Motor neuron (in vitro differentiated cells): Measurements from ENCODE around the gene URM1. TPM values are rescaled to one million over a fixed set of nuclear protein-coding genes. Genes with fewer than 3 reads are reported as not detected.
A peak's percentile ranks its signal among the peaks of the same experiment; 100 is the strongest.

ENCODE experiments used
- ATAC-seq, 8 experiments: fragments of 200-7000 bp; cut with Tn5 transposase; replicated peaks in 6 of 8; 2 replicates each; pipeline ENCODE4 v1.8.0; 2021; ENCODE audit warnings: mild to moderate bottlenecking in 8 of 8, moderate library complexity in 8 of 8
- H3K27ac ChIP-seq, 2 donors: fragments of 250-450 bp; sonication (Bioruptor Pico); 2 replicates each; pipeline ENCODE4 v1.9.0; 2021; ENCODE audit warnings: antibody characterized with exemption in 2 of 2, mild to moderate bottlenecking in 2 of 2, moderate library complexity in 1 of 2
- H3K4me1 ChIP-seq, 2 donors: fragments of 250-450 bp; sonication (Bioruptor Pico); replicated peaks in 1 of 2; 2 replicates each; pipeline ENCODE4 v1.6.1; 2021; ENCODE audit warnings: antibody characterized with exemption in 2 of 2, mild to moderate bottlenecking in 2 of 2, moderate library complexity in 1 of 2
- H3K4me3 ChIP-seq, 5 donors: fragments of 250-450 bp; sonication (Bioruptor Pico); 2 replicates each; pipeline ENCODE4 v1.9.0; 2021; ENCODE audit warnings: antibody characterized with exemption in 5 of 5, mild to moderate bottlenecking in 5 of 5, moderate library complexity in 4 of 5
- WGBS, 10 experiments: fragments of 450-650 bp; shearing (Covaris generic); methylation state at CpG; one replicate each; pipeline ENCODE4 v1.0.0; 2022; 5-methylcytosine and 5-hydroxymethylcytosine counted together
- in situ Hi-C, 9 experiments: fragments of 400-800 bp; cut with MboI; loops; one replicate each; pipeline ENCODE4 v1.15.0; 2021; ENCODE audit warnings: low sequenced_read_pairs in 9 of 9, low pct_unique_long_range_greater_than_20kb in 2 of 9; ENCODE audit not compliant: unreplicated experiment in 9 of 9
- total RNA-seq, 8 experiments: library from RNA; unstranded; fragments of 300-600 nt; gene quantifications; 2 replicates each; pipeline versions ENCODE4 v1.2.3 to v1.2.4, GENCODE V29; 2022

Gene URM1
- total RNA-seq, 8 experiments from 2014 or later, result 32.0 to 57.2 (median 44.4) TPM

- in situ Hi-C loops, result no loop called here
- Histone ChIP-seq H3K4me3 (no peak overlapping the region), H3K27ac (no peak overlapping the region), H3K4me1 (peaks cover 8 to 12% of the 10 kb centered on the region in 2 donors)
- ATAC-seq, result no peak
- WGBS, 10 experiments, result 100% methylated on average over 1 to 2 of the region's 4 CpGs; no CpG with 5 or more reads in 7 of the 10 experiments
Measured at GRCh38 chr9:128358861-128359260, 12.3 kb upstream of the URM1 start.

GRCh38 chr9:128360826-128361225 is 10.3 kb upstream of the URM1 start:
- no peak overlapping the region for H3K4me3 ChIP-seq
- WGBS, 10 experiments, result 60% methylated on average over 1 of the region's 2 CpGs; no CpG with 5 or more reads in 9 of the 10 experiments
- H3K4me1 ChIP-seq, result peaks cover 20 to 30% of the 10 kb centered on the region in 2 donors
- no peak overlapping the region for H3K27ac ChIP-seq
- in situ Hi-C loops, result loop anchor here in 3 of 9 experiments (10.0 kb wide), 1 partner anchor 54 kb away; no protein-coding TSS in a partner anchor
- ATAC-seq, result no peak

GRCh38 chr9:128361296-128361985 is 9.7 kb upstream of the URM1 start:
- ATAC-seq, result peak in 7 of 8 experiments; percentile 1 to 44 (median 7)
- H3K4me3 ChIP-seq, result no peak overlapping the region
- peaks cover 21 to 33% of the 10 kb centered on the region in 2 donors for H3K4me1 ChIP-seq
- in situ Hi-C loops, result loop anchor here in 3 of 9 experiments (10.0 kb wide), 1 partner anchor 53 kb away; no protein-coding TSS in a partner anchor
- 71 to 100% (median 90%) methylated on average over 1 to 8 of the region's 14 CpGs; no CpG with 5 or more reads in 7 of the 10 experiments for WGBS, 10 experiments
- peak overlapping the region; percentile 3 to 49 for H3K27ac ChIP-seq

GRCh38 chr9:128361986-128362646 is 9.1 kb upstream of the URM1 start:
- ATAC-seq, result peak; percentile 69 to 87 (median 74)
- WGBS, 10 experiments, result 0 to 100% (median 18%) methylated on average over 1 to 9 of the region's 20 CpGs; no CpG with 5 or more reads in 2 of the 10 experiments
- peaks cover 21 to 33% of the 10 kb centered on the region in 2 donors for H3K4me1 ChIP-seq
- no peak overlapping the region for H3K4me3 ChIP-seq
- in situ Hi-C loops, result loop anchor here in 3 of 9 experiments (10.0 kb wide), 1 partner anchor 53 kb away; no protein-coding TSS in a partner anchor
- peak overlapping the region; percentile 21 to 49 for H3K27ac ChIP-seq

GRCh38 chr9:128362774-128363173 is 8.4 kb upstream of the URM1 start:
- in situ Hi-C loops, result loop anchor here in 3 of 9 experiments (10.0 kb wide), 1 partner anchor 52 kb away; no protein-coding TSS in a partner anchor

GRCh38 chr9:128365525-128365924 is 5.6 kb upstream of the URM1 start:
- WGBS, 10 experiments, result 0 to 100% (median 67%) methylated on average over 1 to 3 of the region's 4 CpGs; no CpG with 5 or more reads in 5 of the 10 experiments
- Histone ChIP-seq H3K4me1 (peaks cover 26 to 38% of the 10 kb centered on the region in 2 donors), H3K4me3 (peak overlapping the region in 3 of 5 donors; percentile 11 to 18 (median 11)), H3K27ac (peak overlapping the region; percentile 93 to 98)
- no peak for ATAC-seq
- in situ Hi-C loops, result loop anchor here in 3 of 9 experiments (10.0 kb wide), 1 partner anchor 49 kb away; no protein-coding TSS in a partner anchor

More at GRCh38 chr9:128362774-128363173, 8.4 kb upstream of the URM1 start:
- Histone ChIP-seq H3K4me1 (peaks cover 21 to 33% of the 10 kb centered on the region in 2 donors), H3K27ac (peak overlapping the region in 1 of 2 donors; percentile 43), H3K4me3 (no peak overlapping the region)
- 67 to 100% (median 90%) methylated on average over 1 of the region's 3 CpGs; no CpG with 5 or more reads in 6 of the 10 experiments for WGBS, 10 experiments
- no peak for ATAC-seq

- no peak for ATAC-seq
- H3K4me1 ChIP-seq, result peaks cover 27 to 30% of the 10 kb centered on the region in 2 donors
- 79 to 100% (median 98%) methylated on average over 1 to 6 of the region's 9 CpGs; no CpG with 5 or more reads in 1 of the 10 experiments for WGBS, 10 experiments
- in situ Hi-C loops, result loop anchor here in 3 of 9 experiments (10.0 kb wide), 1 partner anchor 46 kb away; no protein-coding TSS in a partner anchor
- no peak overlapping the region for H3K4me3 ChIP-seq
- H3K27ac ChIP-seq, result no peak overlapping the region
Measured at GRCh38 chr9:128369024-128369706, 2.0 kb upstream of the URM1 start.

GRCh38 chr9:128370367-128370751 is 815 bp upstream of the URM1 start:
- H3K27ac ChIP-seq, result peak overlapping the region; percentile 95
- ATAC-seq, result peak in 2 of 8 experiments; percentile 0 to 2

GRCh38 chr9:128371630-128372117 is 500 bp downstream of the URM1 start:
- in situ Hi-C loops, result no loop called here

More at GRCh38 chr9:128370367-128370751, 815 bp upstream of the URM1 start:
- in situ Hi-C loops, result no loop called here
- H3K4me3 ChIP-seq, result peak overlapping the region; percentile 70 to 98 (median 78)
- peaks cover 19% of the 10 kb centered on the region in 2 donors for H3K4me1 ChIP-seq

GRCh38 chr9:128372188-128372641 is 1.0 kb downstream of the URM1 start:
- in situ Hi-C loops, result no loop called here
- H3K4me3 ChIP-seq, result peak overlapping the region; percentile 70 to 98 (median 78)
- peak in 1 of 8 experiments; percentile 4 for ATAC-seq
- peak overlapping the region; percentile 95 for H3K27ac ChIP-seq
- peaks cover 12 to 14% of the 10 kb centered on the region in 2 donors for H3K4me1 ChIP-seq
- WGBS, 10 experiments, result 24 to 78% (median 47%) methylated on average over 3 to 4 of the region's 4 CpGs; no CpG with 5 or more reads in 4 of the 10 experiments

More at GRCh38 chr9:128371630-128372117, 500 bp downstream of the URM1 start:
- WGBS, 10 experiments, result 0 to 2% (median 0%) methylated on average over 1 to 10 of the region's 10 CpGs; no CpG with 5 or more reads in 1 of the 10 experiments
- Histone ChIP-seq H3K4me1 (peaks cover 12 to 14% of the 10 kb centered on the region in 2 donors), H3K27ac (peak overlapping the region; percentile 95), H3K4me3 (peak overlapping the region; percentile 70 to 98 (median 78))
- no peak for ATAC-seq

GRCh38 chr9:128372784-128373183 is 1.6 kb downstream of the URM1 start:
- Histone ChIP-seq H3K27ac (no peak overlapping the region), H3K4me3 (peak overlapping the region in 2 of 5 donors; percentile 70 to 78), H3K4me1 (peaks cover 12 to 14% of the 10 kb centered on the region in 2 donors)
- in situ Hi-C loops, result no loop called here
- WGBS, 10 experiments, result 60 to 100% (median 100%) methylated on average over 1 of the region's 1 CpG; no CpG with 5 or more reads in 4 of the 10 experiments
- ATAC-seq, result peak in 2 of 8 experiments; percentile 1 to 24

GRCh38 chr9:128374221-128374675 is 3.1 kb downstream of the URM1 start:
- H3K4me1 ChIP-seq, result peaks cover 12 to 14% of the 10 kb centered on the region in 2 donors
- no peak overlapping the region for H3K4me3 ChIP-seq
- no peak for ATAC-seq
- 60 to 100% (median 80%) methylated on average over 1 of the region's 9 CpGs; no CpG with 5 or more reads in 7 of the 10 experiments for WGBS, 10 experiments
- in situ Hi-C loops, result no loop called here
- no peak overlapping the region for H3K27ac ChIP-seq
